GM12878 (cell line): ENCODE results near the gene TRIM25. TPM values are rescaled to one million over a fixed set of nuclear protein-coding genes. Genes with fewer than 3 reads are reported as not detected.

ENCODE experiments used
- ATAC-seq: fragments of 200-7000 bp; cut with Tn5 transposase; 3 replicates; pipeline ENCODE4 v1.9.1; 2020; ENCODE audit warnings: mild to moderate bottlenecking, moderate library complexity
- BruUV-seq: library from RNA; stranded (reverse); fragments of 400-500 nt; replicated peaks from 2 replicates; lab custom pipeline; 2021; lab: Mats Ljungman, UMichigan
- CTCF ChIA-PET: fragments of 300-600 bp; sonication (Branson Sonifier 250); formaldehyde crosslinking; extraction: SDS; loops from one replicate; lab custom pipeline; 2021; ENCODE audit warnings: inconsistent platforms; lab: Yijun Ruan, JAX
- POLR2A ChIA-PET: fragments of 350-600 bp; formaldehyde crosslinking; extraction: SDS; loops from one replicate; lab custom pipeline; 2021; ENCODE audit warnings: inconsistent platforms; lab: Charles Lee
- RAD21 ChIA-PET: fragments of 300-600 bp; sonication (Branson Sonifier 250); formaldehyde crosslinking; loops from one replicate; lab custom pipeline; 2023; ENCODE audit warnings: antibody characterized with exemption; ENCODE audit not compliant: unreplicated experiment; lab: Charles Lee
- SMC1A ChIA-PET: fragments of 300-600 bp; sonication (Branson Sonifier 250); formaldehyde crosslinking; loops from one replicate; lab custom pipeline; 2023; ENCODE audit not compliant: unreplicated experiment, uncharacterized antibody; lab: Charles Lee
- DNase-seq: peaks from one replicate; pipeline ENCODE4 v3.0.0-alpha.2; 2011; ENCODE audit warnings: low read depth, low spot score
- FAIRE-seq: peaks from 3 replicates; lab custom pipeline; 2011; peaks lifted over from hg19 to GRCh38; lab: Jason Lieb, UNC
- H2AFZ ChIP-seq: 2 replicates; pipeline ENCODE4 v1.6.0; 2011; ENCODE audit warnings: low read depth, low read length, control low read depth; ENCODE audit not compliant: control insufficient read depth
- H3K27ac ChIP-seq: 2 replicates; pipeline ENCODE4 v1.5.1; 2011; ENCODE audit warnings: control low read depth; ENCODE audit not compliant: control insufficient read depth, insufficient read depth
- H3K27me3 ChIP-seq, 2 experiments: replicated peaks in 1 of 2; 2 replicates each; pipeline versions ENCODE4 v1.6.0 to v1.6.1; 2011; ENCODE audit warnings: low read length in 1 of 2; ENCODE audit not compliant: control insufficient read depth in 2 of 2, insufficient read depth in 2 of 2
- H3K36me3 ChIP-seq, 2 experiments: 2 replicates each; pipeline ENCODE4 v1.5.1; 2011; ENCODE audit warnings: low read length in 1 of 2; ENCODE audit not compliant: control insufficient read depth in 2 of 2, insufficient read depth in 2 of 2
- H3K4me1 ChIP-seq: 2 replicates; pipeline ENCODE4 v1.6.1; 2011; ENCODE audit warnings: mild to moderate bottlenecking, low read length, moderate library complexity, mixed read lengths; ENCODE audit not compliant: control insufficient read depth, insufficient read depth
- H3K4me2 ChIP-seq: 2 replicates; pipeline ENCODE4 v1.6.0; 2011; ENCODE audit warnings: control low read depth; ENCODE audit not compliant: control insufficient read depth, insufficient read depth
- H3K4me3 ChIP-seq: fragments of 200-600 bp; sonication (generic); 2 replicates; pipeline ENCODE4 v1.5.1; 2016
- H3K79me2 ChIP-seq: 2 replicates; pipeline ENCODE4 v1.6.0; 2011; ENCODE audit warnings: low read length; ENCODE audit not compliant: control insufficient read depth, insufficient read depth
- H3K9ac ChIP-seq: 2 replicates; pipeline ENCODE4 v1.8.0; 2011; ENCODE audit warnings: low read length, control low read depth, mixed read lengths; ENCODE audit not compliant: control insufficient read depth, insufficient read depth
- H3K9me3 ChIP-seq: replicated peaks from 3 replicates; pipeline ENCODE4 v1.5.1; 2011; ENCODE audit warnings: mild to moderate bottlenecking, low read length; ENCODE audit not compliant: control insufficient read depth, insufficient read depth
- H4K20me1 ChIP-seq: 2 replicates; pipeline ENCODE4 v1.6.0; 2011; ENCODE audit not compliant: control insufficient read depth, insufficient read depth
- BCL11A ChIP-seq: IDR thresholded peaks from 2 replicates; pipeline ENCODE4 v1.6.1; 2011; ENCODE audit warnings: low read depth, low read length
- CHD1 ChIP-seq: IDR thresholded peaks from 2 replicates; pipeline ENCODE4 v1.6.1; 2012; ENCODE audit warnings: low read depth, low read length, improper control_type of control experiment
- IKZF1 ChIP-seq: fragments of 450-650 bp; conservative IDR thresholded peaks from 2 replicates; pipeline ENCODE4 v1.6.1; 2017; ENCODE audit warnings: antibody characterized with exemption, mild to moderate bottlenecking
- MTA2 ChIP-seq: fragments of 450-650 bp; IDR thresholded peaks from 2 replicates; pipeline ENCODE4 v1.6.1; 2016; ENCODE audit warnings: low read depth, mild to moderate bottlenecking, moderate library complexity
- PML ChIP-seq: IDR thresholded peaks from 2 replicates; pipeline ENCODE4 v1.6.1; 2012; ENCODE audit warnings: low read length, inconsistent platforms
- RAD21 ChIP-seq: IDR thresholded peaks from 2 replicates; pipeline ENCODE4 v1.6.1; 2011; ENCODE audit warnings: mild to moderate bottlenecking, low read depth, low read length, moderate library complexity; ENCODE audit not compliant: insufficient read depth
- ZNF207 ChIP-seq: fragments of 450-650 bp; IDR thresholded peaks from 2 replicates; pipeline ENCODE4 v1.6.1; 2014; ENCODE audit warnings: antibody characterized with exemption, mild to moderate bottlenecking, borderline replicate concordance
- WGBS: methylation state at CpG from one replicate; pipeline ENCODE4 v1.1.6; 2016; ENCODE audit warnings: low lambda C conversion rate; ENCODE audit not compliant: insufficient replicate concordance, insufficient coverage; ENCODE audit errors: missing lambda C conversion rate; 5-methylcytosine and 5-hydroxymethylcytosine counted together
- in situ Hi-C: fragments of 300-500 bp; cut with MboI; formaldehyde crosslinking; loops from 9 replicates; pipeline ENCODE4 v1.14.3; 2018; ENCODE audit warnings: mixed read lengths
- intact Hi-C: fragments of 100-400 bp; cut with micrococcal nuclease; formaldehyde crosslinking; loops from one replicate; pipeline ENCODE4 v1.14.2; 2022; ENCODE audit not compliant: unreplicated experiment
- polyA plus RNA-seq, 11 experiments: library from polyadenylated mRNA; depleted of rRNA in 4 of 11; unstranded in 6 of 11; stranded (reverse) in 5 of 11; fragments of >200 nt; fragmentation: Nextera tagmentation in 4 of 11; fragmentation: Illumina TruSeq in 1 of 11; extraction: Ambion mirVana in 4 of 11; extraction: Trizol in 1 of 11; gene quantifications; 1 replicate in 1 of 11; 2 replicates in 10 of 11; pipeline versions ENCODE4 v1.2.1 to v1.2.3, GENCODE V29; 2011 to 2016; ENCODE audit warnings: inconsistent platforms in 2 of 11, missing spikeins in 2 of 11, low read depth in 1 of 11
- total RNA-seq, 4 experiments: library from RNA; depleted of rRNA in 3 of 4; stranded (reverse); fragments of >200 nt in 3 of 4; fragmentation: Illumina TruSeq in 1 of 4; extraction: Trizol in 1 of 4; gene quantifications; 2 replicates each; pipeline versions ENCODE4 v1.2.1 to v1.2.3, GENCODE V29; 2013 to 2021
- TF ChIP-seq, protein P1 (sequence below): fragments of 150-350 bp; IDR thresholded peaks from 2 replicates; pipeline ENCODE4 v1.6.1; 2014; ENCODE audit warnings: mild to moderate bottlenecking, low read depth, low read length
- TF ChIP-seq, protein P2 (sequence below): IDR thresholded peaks from 2 replicates; pipeline ENCODE4 v1.6.1; 2011; ENCODE audit warnings: low read depth, mild to moderate bottlenecking, low read length, moderate library complexity, borderline replicate concordance; ENCODE audit errors: extremely low read depth
- TF ChIP-seq, protein P3 (sequence below): IDR thresholded peaks from 2 replicates; pipeline ENCODE4 v1.6.1; 2012; ENCODE audit warnings: low read depth, low read length, improper control_type of control experiment
- TF ChIP-seq, protein P4 (sequence below): fragments of 450-650 bp; formaldehyde crosslinking; IDR thresholded peaks from 2 replicates; pipeline ENCODE4 v1.5.0; 2022; ENCODE audit warnings: mild to moderate bottlenecking, missing genetic modification characterization
- TF ChIP-seq, protein P5 (sequence below): IDR thresholded peaks from 2 replicates; pipeline ENCODE4 v1.6.1; 2011; ENCODE audit warnings: borderline replicate concordance, low read depth, mild to moderate bottlenecking, moderate library complexity, mixed read lengths, low read length; ENCODE audit not compliant: insufficient read depth; ENCODE audit errors: extremely low read length
- TF ChIP-seq, protein P6 (sequence below), 3 experiments: IDR thresholded peaks in 2 of 3; conservative IDR thresholded peaks in 1 of 3; 2 replicates each; pipeline ENCODE4 v1.5.1; 2011; ENCODE audit warnings: low read depth in 3 of 3, low read length in 3 of 3, mild to moderate bottlenecking in 3 of 3, control low read depth in 2 of 3, moderate library complexity in 2 of 3, inconsistent platforms in 1 of 3, mixed read lengths in 1 of 3; ENCODE audit not compliant: control insufficient read depth in 2 of 3, insufficient read depth in 1 of 3; ENCODE audit errors: extremely low read depth in 1 of 3
- TF ChIP-seq, protein P7 (sequence below): fragments of 450-650 bp; IDR thresholded peaks from 2 replicates; pipeline ENCODE4 v1.6.1; 2017; ENCODE audit warnings: borderline replicate concordance

Gene TRIM25
- total and polyA plus RNA-seq, 10 of the 15 experiments (the other 5 are each of a cell fraction or from before 2014, with no cell fraction given), result 10.5 to 123 (median 51.3) TPM

DNA sequence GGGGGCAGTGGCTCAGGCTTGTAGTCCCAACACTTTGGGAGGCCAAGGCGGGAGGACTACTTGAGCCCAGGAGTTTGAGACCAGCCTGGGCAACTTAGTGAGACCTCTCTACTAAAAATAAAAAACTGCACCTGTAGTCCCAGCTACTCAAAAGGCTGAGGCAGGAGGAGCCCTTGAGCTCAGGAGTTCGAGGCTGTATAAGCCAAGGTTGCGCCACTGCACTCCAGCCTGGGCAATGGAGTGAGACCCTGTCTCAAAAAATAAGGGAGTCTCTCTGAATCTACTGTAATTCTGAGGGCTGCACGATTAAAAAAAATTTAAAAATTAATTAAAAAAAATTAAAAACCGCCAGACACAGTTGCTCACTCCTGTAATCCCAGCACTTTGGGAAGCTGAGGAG lies 43.1 kb upstream of the TRIM25 start:
- Histone ChIP-seq H3K9me3 (no peaks in the 10 kb centered on the region), H4K20me1 (no peaks in the 10 kb centered on the region), H3K4me1 (no peaks in the 10 kb centered on the region; the same call in 1 of the 2 replicates), H3K79me2 (peaks cover 28% of the 10 kb centered on the region), H2AFZ (no peak overlapping the region), H3K27me3 (no peaks in the 10 kb centered on the region), H3K9ac (no peak overlapping the region), H3K4me3 (no peak overlapping the region), H3K27ac (no peak overlapping the region), H3K36me3 (no peaks in the 10 kb centered on the region; a peak in 1 of 4 replicates), H3K4me2 (no peak overlapping the region)
- ATAC-seq (no peak), FAIRE-seq (no peak), DNase-seq (no peak)
- POLR2A ChIA-PET, result interaction anchor here (0.5 kb wide), 1 partner anchor 78 kb away, joined by 5 read pairs; no protein-coding TSS in a partner anchor
- SMC1A ChIA-PET, result interaction anchor here (0.8 to 1.1 kb wide), 2 partner anchors 11 to 21 kb away, joined by 3 read pairs; partner anchors contain the start of gene SCPEP1
- CTCF ChIA-PET, result no interaction called here
- in situ Hi-C loops, result no loop called here
- WGBS, result 98% methylated on average over 5 of the region's 5 CpGs
- intact Hi-C loops, result no loop called here
- no TSS peak for BruUV-seq
- RAD21 ChIA-PET, result no interaction called here
- TF ChIP-seq CHD1 (no peak), BCL11A (no peak), ZNF207 (no peak), RAD21 (no peak), IKZF1 (no peak), PML (no peak), MTA2 (no peak)
- TF ChIP-seq, protein P1, sequence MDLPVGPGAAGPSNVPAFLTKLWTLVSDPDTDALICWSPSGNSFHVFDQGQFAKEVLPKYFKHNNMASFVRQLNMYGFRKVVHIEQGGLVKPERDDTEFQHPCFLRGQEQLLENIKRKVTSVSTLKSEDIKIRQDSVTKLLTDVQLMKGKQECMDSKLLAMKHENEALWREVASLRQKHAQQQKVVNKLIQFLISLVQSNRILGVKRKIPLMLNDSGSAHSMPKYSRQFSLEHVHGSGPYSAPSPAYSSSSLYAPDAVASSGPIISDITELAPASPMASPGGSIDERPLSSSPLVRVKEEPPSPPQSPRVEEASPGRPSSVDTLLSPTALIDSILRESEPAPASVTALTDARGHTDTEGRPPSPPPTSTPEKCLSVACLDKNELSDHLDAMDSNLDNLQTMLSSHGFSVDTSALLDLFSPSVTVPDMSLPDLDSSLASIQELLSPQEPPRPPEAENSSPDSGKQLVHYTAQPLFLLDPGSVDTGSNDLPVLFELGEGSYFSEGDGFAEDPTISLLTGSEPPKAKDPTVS, result no peak
- TF ChIP-seq, protein P2, sequence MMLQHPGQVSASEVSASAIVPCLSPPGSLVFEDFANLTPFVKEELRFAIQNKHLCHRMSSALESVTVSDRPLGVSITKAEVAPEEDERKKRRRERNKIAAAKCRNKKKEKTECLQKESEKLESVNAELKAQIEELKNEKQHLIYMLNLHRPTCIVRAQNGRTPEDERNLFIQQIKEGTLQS, result no peak
- TF ChIP-seq, protein P3, sequence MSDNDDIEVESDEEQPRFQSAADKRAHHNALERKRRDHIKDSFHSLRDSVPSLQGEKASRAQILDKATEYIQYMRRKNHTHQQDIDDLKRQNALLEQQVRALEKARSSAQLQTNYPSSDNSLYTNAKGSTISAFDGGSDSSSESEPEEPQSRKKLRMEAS, result no peak
- TF ChIP-seq, protein P4, sequence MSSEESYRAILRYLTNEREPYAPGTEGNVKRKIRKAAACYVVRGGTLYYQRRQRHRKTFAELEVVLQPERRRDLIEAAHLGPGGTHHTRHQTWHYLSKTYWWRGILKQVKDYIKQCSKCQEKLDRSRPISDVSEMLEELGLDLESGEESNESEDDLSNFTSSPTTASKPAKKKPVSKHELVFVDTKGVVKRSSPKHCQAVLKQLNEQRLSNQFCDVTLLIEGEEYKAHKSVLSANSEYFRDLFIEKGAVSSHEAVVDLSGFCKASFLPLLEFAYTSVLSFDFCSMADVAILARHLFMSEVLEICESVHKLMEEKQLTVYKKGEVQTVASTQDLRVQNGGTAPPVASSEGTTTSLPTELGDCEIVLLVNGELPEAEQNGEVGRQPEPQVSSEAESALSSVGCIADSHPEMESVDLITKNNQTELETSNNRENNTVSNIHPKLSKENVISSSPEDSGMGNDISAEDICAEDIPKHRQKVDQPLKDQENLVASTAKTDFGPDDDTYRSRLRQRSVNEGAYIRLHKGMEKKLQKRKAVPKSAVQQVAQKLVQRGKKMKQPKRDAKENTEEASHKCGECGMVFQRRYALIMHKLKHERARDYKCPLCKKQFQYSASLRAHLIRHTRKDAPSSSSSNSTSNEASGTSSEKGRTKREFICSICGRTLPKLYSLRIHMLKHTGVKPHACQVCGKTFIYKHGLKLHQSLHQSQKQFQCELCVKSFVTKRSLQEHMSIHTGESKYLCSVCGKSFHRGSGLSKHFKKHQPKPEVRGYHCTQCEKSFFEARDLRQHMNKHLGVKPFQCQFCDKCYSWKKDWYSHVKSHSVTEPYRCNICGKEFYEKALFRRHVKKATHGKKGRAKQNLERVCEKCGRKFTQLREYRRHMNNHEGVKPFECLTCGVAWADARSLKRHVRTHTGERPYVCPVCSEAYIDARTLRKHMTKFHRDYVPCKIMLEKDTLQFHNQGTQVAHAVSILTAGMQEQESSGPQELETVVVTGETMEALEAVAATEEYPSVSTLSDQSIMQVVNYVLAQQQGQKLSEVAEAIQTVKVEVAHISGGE, result no peak
- TF ChIP-seq, protein P5, sequence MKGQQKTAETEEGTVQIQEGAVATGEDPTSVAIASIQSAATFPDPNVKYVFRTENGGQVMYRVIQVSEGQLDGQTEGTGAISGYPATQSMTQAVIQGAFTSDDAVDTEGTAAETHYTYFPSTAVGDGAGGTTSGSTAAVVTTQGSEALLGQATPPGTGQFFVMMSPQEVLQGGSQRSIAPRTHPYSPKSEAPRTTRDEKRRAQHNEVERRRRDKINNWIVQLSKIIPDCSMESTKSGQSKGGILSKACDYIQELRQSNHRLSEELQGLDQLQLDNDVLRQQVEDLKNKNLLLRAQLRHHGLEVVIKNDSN, result no peak
- TF ChIP-seq, protein P6, sequence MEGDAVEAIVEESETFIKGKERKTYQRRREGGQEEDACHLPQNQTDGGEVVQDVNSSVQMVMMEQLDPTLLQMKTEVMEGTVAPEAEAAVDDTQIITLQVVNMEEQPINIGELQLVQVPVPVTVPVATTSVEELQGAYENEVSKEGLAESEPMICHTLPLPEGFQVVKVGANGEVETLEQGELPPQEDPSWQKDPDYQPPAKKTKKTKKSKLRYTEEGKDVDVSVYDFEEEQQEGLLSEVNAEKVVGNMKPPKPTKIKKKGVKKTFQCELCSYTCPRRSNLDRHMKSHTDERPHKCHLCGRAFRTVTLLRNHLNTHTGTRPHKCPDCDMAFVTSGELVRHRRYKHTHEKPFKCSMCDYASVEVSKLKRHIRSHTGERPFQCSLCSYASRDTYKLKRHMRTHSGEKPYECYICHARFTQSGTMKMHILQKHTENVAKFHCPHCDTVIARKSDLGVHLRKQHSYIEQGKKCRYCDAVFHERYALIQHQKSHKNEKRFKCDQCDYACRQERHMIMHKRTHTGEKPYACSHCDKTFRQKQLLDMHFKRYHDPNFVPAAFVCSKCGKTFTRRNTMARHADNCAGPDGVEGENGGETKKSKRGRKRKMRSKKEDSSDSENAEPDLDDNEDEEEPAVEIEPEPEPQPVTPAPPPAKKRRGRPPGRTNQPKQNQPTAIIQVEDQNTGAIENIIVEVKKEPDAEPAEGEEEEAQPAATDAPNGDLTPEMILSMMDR (IDR thresholded peaks at IDR 0.05 in 2 of 3, conservative IDR thresholded peaks at IDR 0.05 in 1 of 3; ENCODE audit: control insufficient read depth in 2 of 3, extremely low read depth in 1 of 3, insufficient read depth in 1 of 3, low read depth in 3 of 3, low read length in 3 of 3), result no peak
- TF ChIP-seq, protein P7, sequence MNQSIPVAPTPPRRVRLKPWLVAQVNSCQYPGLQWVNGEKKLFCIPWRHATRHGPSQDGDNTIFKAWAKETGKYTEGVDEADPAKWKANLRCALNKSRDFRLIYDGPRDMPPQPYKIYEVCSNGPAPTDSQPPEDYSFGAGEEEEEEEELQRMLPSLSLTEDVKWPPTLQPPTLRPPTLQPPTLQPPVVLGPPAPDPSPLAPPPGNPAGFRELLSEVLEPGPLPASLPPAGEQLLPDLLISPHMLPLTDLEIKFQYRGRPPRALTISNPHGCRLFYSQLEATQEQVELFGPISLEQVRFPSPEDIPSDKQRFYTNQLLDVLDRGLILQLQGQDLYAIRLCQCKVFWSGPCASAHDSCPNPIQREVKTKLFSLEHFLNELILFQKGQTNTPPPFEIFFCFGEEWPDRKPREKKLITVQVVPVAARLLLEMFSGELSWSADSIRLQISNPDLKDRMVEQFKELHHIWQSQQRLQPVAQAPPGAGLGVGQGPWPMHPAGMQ, result no peak
